GM18868 (cell line): Measurements from ENCODE around the gene PRKD3.
A peak's percentile ranks its signal among the peaks of the same experiment; 100 is the strongest.
"Not testable (repeated sequence)": the region's sequence is repeated elsewhere in the genome, so short reads cannot be mapped to it uniquely, and the experiment has no call there.

ENCODE experiments used
- ATAC-seq: cut with Tn5 transposase; IDR thresholded peaks from one replicate; pipeline ENCODE4 v1.9.1; 2021; ENCODE audit warnings: mild to moderate bottlenecking, moderate library complexity; ENCODE audit not compliant: unreplicated experiment

PRKD3 gene

GRCh38 chr2:37317746-37318145 is 6.9 kb downstream of the PRKD3 start:
- no peak for ATAC-seq

DNA sequence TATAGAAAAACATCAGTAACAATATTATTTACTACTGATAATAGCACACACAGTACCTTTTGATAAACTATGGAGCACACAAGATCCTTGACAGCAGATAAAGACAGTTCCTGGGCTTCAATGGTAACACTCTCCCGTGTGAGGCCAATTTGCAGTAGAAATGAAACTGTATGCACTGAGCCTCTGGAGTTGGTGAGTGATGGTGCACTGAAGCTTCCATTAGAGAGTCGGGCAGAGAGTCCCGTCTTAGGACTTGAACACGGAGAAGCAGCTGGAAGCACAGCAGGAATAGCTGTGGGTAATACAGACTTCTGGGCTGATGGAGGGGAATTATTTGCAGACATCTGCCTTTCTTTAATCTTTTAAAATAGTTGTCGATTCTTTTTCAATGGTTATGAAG is 8.5 kb downstream of the PRKD3 start:
- ATAC-seq, result no peak

- ATAC-seq, result no peak
These were observed 9.3 kb downstream of the PRKD3 start for GRCh38 chr2:37315364-37315763.

DNA sequence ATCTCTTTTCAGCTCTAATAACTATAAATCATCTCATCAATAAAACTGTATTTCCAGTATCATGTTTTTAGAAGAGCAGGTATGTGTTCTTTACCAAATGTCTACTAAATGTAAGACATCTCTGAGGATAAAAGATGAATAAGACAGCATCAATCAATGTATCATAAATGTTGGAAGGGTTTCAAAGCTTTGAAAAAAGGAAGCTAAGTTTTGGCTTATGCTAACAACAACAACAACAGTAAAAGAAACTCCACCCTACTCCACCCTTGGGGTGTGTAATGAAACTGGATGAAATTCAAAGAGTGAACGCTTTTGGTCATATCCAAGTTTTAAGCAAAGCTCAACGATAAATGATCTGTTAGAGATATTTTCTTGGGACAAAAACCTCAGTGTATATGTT is 17.1 kb downstream of the PRKD3 start:
- no peak for ATAC-seq

DNA sequence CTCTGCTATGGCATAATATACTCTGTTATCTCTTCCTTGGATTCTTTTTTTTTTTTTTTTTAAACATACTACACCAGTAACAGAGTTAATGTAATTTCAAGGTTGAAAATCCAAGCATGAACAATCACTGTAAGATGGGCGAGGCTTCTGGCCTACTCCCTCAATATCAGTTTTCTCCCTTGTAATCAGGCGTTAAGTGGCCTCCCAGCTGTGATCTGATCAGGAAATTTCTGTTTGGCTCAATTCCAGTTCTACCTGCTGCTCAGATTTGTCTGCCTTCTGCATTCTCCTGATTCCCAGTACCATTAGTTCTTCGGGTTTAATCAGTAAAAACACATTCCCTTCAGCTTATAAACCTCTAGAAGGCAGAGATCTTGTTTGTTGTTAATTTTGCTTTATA is 18.6 kb downstream of the PRKD3 start:
- no peak for ATAC-seq

- no peak for ATAC-seq
These were observed 21.9 kb downstream of the PRKD3 start for GRCh38 chr2:37302701-37303252.

DNA sequence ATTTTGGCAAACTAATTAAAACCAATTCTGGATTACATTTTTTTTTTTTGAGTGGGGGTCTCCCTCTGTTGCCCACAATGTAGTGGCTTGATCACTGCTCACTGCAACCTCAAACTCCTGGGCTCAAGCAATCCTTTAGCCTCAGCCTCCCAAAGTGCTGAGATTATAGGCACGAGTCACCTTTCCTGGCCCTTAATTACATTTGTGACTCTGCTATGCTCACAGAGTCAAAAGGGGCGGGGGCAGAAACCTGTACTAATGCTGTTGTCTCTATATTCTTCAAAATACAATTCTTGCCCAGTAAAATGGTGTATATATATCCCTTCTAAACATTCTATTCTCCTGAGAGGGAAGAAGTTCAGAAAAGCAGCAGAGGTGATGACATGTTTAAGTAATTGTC is 23.2 kb downstream of the PRKD3 start:
- no peak for ATAC-seq

DNA sequence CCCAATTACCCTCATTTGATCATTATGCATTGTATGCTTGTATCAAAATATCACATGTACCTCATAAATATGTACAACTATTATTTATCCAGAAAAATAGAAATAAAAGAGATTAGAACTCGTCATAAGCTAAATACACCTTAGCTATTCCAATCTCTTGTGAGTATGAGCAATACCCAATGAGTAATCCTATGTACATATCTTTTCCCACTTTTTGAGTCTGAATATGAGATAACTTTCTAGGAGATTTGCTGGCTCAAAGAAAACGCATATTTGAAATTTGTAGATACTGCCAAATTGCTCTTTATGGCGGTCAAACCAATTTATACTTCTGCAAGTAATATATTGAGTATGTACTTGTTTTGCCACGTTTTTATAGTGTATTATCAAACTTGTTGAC is 24.1 kb downstream of the PRKD3 start:
- ATAC-seq, result no peak

GRCh38 chr2:37300146-37300545 is 24.5 kb downstream of the PRKD3 start:
- no peak for ATAC-seq

DNA sequence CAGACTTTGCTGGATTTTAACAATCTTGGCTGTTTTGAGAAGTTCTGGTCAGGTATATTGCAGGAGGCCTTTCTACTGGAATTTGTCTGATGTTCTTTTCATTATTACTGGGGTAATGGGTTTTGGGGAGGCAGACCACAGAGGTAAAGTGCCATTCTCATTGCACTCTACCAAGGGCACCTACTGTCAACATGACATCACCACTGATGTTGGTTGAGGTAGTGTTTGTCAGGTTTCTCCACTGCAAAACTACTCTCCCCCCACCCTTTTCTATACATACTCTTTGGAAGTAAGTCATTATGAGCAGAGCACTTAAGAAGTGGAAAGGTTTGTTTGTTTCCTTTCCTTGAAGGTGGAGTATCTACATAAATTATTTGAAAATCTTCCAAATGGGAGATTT is 27.0 kb downstream of the PRKD3 start:
- no peak for ATAC-seq

DNA sequence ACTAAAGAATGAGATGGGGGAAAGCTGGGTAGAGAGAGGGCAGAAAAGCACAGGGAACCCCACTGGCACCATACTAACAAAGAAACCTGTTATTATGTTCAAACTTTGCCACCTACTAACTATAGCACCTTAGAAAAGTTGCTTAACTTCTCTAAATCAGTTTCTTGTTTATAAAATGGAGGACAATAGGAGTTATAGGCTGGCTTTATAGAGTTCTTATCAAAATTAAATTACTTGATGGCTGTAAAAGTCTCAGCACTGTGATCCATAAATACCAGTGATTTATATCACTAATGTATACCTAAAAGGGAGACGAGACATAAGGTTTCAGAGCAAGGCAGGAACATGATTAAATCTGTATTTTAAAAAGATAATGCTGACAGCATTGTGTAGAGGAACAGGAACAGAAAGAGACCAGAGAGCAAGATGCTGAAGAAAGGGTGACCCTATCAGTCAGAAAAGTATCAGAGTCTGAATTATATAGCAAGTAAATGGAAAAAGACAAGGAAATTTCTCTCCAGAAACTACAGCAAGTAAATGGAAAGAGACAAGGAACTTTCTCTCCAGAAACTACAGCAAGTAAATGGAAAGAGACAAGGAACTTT is 29.1 kb downstream of the PRKD3 start:
- ATAC-seq, result no peak

GRCh38 chr2:37294858-37295257 is 29.8 kb downstream of the PRKD3 start:
- not testable (repeated sequence) for ATAC-seq

DNA sequence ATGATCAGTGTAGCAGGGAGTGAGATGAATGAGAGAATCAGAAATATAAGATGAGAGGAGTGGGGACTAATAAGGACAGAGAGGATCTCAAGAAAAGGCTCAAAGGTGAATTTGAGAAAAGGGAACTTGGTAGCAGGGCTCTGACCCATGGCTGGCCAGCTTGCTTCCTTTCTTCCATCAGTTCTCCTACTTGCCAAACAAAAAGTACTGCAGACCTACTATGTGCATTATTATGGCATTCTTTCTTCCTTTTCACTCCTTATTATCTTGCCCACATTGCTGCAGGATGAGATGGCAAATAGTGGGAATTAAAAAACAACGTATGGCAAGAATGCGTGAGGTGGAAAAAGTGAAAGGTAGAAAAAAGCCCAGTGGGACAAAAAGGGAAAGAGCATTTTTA is 33.0 kb downstream of the PRKD3 start:
- no peak for ATAC-seq

- ATAC-seq, result peak; percentile 42
These were observed 36.7 kb downstream of the PRKD3 start for GRCh38 chr2:37287966-37288365.

- ATAC-seq, result no peak
These were observed 40.3 kb downstream of the PRKD3 start for GRCh38 chr2:37284381-37284780.

DNA sequence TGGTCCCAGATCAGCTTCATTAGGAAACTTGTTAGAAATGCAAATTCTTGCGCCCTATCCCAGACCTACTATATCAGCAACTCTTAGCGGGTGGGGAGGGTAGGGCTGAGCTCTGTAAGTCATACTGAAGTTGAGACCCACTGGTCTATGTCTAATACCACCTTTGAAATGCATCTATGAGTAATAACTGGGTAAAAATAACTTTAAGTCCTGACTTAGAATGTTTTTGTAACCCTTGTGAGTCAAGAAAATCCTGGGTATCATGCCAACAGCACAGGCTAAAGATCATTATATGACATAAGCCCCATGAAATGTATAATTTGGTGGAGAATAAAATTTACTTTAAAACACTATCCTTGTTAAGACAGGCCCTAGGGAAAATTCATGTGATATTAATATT is 41.4 kb downstream of the PRKD3 start:
- ATAC-seq, result no peak

- ATAC-seq, result no peak
These were observed 41.9 kb downstream of the PRKD3 start for GRCh38 chr2:37282746-37283145.

- ATAC-seq, result no peak
These were observed 42.7 kb downstream of the PRKD3 start for GRCh38 chr2:37281916-37282315.

GRCh38 chr2:37276291-37276690 is 48.3 kb downstream of the PRKD3 start:
- ATAC-seq, result no peak
